T-helper 2 cell treated with Interferon-gamma antibody and Interleukin-4, amounts not matched to agents 5 μg/mL and 100 μg/mL, for 36 hours (primary cell): ENCODE measurements around the gene NEU4.
"Not testable (repeated sequence)": the region's sequence is repeated elsewhere in the genome, so short reads cannot be mapped to it uniquely, and the experiment has no call there.

Source experiments
- DNase-seq: peaks from one replicate; pipeline ENCODE4 v3.0.0; 2021; ENCODE audit warnings: low spot score
- H3K27ac Mint-ChIP-seq: one replicate; pipeline ENCODE4 v1.8.0; 2021; ENCODE audit warnings: mild to moderate bottlenecking, mixed read lengths
- H3K27me3 Mint-ChIP-seq: one replicate; pipeline ENCODE4 v1.8.0; 2021; ENCODE audit warnings: low read depth, mixed read lengths
- H3K36me3 Mint-ChIP-seq: one replicate; pipeline ENCODE4 v1.8.0; 2021; ENCODE audit warnings: low read depth, mixed read lengths
- H3K4me1 Mint-ChIP-seq: one replicate; pipeline ENCODE4 v1.8.0; 2021; ENCODE audit warnings: low read depth, mixed read lengths
- H3K4me3 Mint-ChIP-seq: one replicate; pipeline ENCODE4 v1.8.0; 2022; ENCODE audit warnings: mild to moderate bottlenecking, moderate library complexity, mixed read lengths
- H3K9me3 Mint-ChIP-seq: one replicate; pipeline ENCODE4 v1.8.0; 2021; ENCODE audit warnings: mixed read lengths

The NEU4 gene

DNA sequence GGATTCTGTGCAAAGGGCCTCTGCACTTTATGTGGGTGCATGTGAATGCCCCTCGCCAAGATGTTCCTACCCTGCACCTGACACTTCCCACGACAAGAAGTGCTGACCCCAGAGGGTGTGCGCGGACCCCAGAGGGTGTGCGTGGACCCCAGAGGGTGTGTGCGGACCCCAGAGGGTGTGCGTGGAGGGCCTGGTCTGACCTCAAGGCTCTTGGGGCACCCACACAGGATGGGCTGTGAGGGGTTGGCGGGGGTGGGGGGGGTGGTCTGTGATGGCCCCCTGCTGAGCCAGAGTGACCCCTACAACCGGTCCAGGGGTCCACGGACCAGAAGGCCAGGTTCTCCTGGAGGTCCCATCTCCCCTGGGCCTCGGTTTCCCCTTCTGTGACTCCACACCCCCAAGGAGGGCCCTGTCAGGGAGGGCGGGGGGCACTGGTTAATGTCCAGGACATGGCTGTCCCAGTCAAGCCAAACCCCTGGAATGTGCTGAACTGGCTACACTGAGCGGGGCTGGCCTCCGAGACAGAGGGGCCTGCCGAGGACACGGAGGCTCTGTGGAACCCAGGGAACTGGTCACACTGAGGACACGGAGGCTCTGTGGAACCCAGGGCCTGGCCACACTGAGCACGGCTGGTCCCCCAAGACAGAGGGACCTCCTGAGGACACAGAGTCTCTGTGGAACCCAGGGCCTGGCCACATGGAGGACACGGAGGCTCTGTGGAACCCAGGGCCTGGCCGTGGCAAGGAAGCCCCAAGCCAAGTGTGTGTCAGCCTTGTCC is 3.1 kb downstream of the NEU4 start:
- Mint-ChIP-seq H3K36me3 (no peaks in the 10 kb centered on the region), H3K4me1 (no peaks in the 10 kb centered on the region), H3K27me3 (no peaks in the 10 kb centered on the region), H3K27ac (no peak overlapping the region), H3K9me3 (no peaks in the 10 kb centered on the region), H3K4me3 (no peak overlapping the region)
- no peak for DNase-seq

DNA sequence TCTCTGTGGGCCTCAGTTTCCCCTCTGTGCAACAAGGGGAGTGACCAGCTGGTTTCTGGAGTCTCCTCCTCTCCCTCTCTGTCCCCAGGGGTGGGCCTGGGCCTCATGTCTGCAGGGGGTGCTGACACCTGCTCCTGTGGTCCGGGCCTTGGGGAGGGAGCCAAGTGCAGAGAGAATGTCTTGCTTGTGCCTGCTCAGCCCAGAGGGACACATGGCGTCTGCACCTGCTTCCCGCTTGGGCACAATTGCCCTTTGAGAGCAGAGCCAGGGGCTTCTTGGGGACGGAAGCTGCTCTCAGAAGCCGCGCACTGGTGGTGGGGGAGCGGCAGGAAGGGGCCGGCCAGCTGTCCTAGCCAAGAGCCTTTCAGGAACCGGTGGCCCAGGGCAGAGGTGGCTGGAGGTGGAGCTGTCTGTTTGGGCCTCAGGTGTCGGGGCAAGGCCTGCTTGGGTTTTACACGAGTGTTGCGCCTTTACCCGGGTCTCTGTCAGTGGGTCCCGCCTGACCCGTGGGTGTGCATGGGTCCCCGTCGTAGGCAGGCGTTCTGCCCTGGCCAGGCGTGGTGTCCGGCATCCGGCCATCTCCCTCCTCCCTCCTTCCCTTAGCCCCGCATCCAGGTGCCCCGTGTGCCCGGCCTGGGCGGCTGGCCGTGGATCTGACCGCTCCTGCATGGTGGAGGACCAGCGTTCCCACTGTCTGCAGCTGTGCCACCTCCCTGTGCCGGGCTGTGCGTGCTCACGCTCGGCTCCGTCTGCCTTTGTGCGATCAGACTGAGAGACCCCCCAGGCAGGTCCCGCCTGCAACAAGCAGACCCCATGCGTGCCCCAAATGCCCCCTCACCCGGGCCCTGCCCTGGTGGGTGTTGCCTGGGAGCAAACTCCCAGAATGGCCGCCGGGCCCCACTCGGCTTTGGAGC is 4.0 kb downstream of the NEU4 start:
- no peaks in the 10 kb centered on the region for H3K4me1 Mint-ChIP-seq
- DNase-seq = no peak
- no peaks in the 10 kb centered on the region for H3K9me3 Mint-ChIP-seq
- H3K27ac Mint-ChIP-seq = no peak overlapping the region
- H3K27me3 Mint-ChIP-seq = no peaks in the 10 kb centered on the region
- H3K4me3 Mint-ChIP-seq = no peak overlapping the region
- H3K36me3 Mint-ChIP-seq = no peaks in the 10 kb centered on the region

DNA sequence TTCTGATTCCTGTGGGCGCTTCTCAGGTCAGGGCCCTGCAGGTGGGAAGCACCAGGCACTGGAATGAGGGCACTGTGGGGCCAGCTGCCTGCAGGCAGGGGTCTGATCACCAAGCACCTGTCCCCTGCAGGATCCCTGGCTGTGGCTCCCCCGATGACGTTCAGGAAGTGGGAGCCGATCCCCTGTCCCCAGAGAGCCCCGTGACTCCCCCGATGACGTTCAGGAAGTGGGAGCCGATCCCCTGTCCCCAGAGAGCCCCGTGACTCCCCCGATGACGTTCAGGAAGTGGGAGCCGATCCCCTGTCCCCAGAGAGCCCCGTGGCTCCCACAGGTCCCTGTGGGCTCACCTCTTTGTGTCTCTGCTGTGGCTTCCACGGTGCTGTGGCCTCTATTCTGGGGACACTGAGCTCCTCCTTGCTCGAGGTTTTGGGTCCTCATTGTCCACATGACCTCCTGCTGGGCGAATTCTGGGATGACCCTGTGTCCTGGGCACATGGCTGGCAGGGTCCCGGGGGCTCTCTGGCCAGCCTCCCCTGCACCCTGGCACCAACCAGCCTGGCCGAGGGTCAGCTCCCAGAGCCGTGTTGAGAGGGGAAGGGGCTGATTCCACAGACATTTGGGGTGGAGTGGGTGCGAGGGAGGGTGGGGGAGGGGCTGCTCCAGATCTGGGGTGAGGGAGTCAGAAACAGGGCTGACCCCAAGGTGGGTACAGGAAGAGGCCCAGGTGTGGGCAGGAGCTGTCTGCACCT is 4.8 kb downstream of the NEU4 start:
- no peak for DNase-seq
- Mint-ChIP-seq H3K4me3 (no peak overlapping the region), H3K4me1 (no peaks in the 10 kb centered on the region), H3K27me3 (no peaks in the 10 kb centered on the region), H3K36me3 (no peaks in the 10 kb centered on the region), H3K9me3 (no peaks in the 10 kb centered on the region), H3K27ac (no peak overlapping the region)

DNA sequence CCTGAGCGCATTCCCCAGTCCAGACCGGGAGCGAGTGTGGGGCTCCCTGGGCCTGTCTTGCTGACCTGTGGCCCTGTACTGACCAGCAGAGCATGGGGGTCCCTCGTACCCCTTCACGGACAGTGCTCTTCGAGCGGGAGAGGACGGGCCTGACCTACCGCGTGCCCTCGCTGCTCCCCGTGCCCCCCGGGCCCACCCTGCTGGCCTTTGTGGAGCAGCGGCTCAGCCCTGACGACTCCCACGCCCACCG is 5.3 kb downstream of the NEU4 start:
- no peaks in the 10 kb centered on the region for H3K36me3 Mint-ChIP-seq
- no peaks in the 10 kb centered on the region for H3K4me1 Mint-ChIP-seq
- H3K27ac Mint-ChIP-seq = no peak overlapping the region
- H3K27me3 Mint-ChIP-seq = no peaks in the 10 kb centered on the region
- no peak overlapping the region for H3K4me3 Mint-ChIP-seq
- no peak for DNase-seq
- no peaks in the 10 kb centered on the region for H3K9me3 Mint-ChIP-seq

DNA sequence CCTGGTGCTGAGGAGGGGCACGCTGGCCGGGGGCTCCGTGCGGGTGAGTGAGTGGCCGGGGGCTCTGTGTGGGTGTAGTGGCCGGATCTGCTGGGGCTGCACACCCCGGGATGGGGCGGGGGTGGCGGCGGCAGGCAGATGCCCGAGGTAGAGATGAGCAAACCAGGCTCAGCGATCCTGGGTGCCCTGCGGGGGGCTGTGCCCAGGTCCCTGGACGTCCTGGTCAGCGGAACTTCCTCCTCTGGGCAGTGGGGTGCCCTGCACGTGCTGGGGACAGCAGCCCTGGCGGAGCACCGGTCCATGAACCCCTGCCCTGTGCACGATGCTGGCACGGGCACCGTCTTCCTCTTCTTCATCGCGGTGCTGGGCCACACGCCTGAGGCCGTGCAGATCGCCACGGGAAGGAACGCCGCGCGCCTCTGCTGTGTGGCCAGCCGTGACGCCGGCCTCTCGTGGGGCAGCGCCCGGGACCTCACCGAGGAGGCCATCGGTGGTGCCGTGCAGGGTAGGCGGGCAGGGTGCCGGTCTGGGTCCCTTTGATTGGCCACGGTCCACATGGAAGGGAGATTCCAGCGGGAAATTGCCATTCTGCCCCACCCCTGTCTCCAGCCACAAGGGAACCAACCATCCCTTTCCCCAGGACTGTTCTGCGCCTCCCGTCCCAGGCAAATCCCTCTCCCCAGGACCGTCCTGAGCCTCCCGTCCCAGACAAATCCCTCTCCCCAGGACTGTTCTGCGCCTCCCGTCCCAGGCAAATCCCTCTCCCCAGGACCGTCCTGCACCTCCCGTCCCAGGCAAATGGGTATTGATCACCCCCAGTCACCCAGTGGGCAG is 5.9 kb downstream of the NEU4 start:
- Mint-ChIP-seq H3K27ac (peak overlapping the region; percentile 49), H3K36me3 (no peaks in the 10 kb centered on the region), H3K4me3 (no peak overlapping the region)

DNA sequence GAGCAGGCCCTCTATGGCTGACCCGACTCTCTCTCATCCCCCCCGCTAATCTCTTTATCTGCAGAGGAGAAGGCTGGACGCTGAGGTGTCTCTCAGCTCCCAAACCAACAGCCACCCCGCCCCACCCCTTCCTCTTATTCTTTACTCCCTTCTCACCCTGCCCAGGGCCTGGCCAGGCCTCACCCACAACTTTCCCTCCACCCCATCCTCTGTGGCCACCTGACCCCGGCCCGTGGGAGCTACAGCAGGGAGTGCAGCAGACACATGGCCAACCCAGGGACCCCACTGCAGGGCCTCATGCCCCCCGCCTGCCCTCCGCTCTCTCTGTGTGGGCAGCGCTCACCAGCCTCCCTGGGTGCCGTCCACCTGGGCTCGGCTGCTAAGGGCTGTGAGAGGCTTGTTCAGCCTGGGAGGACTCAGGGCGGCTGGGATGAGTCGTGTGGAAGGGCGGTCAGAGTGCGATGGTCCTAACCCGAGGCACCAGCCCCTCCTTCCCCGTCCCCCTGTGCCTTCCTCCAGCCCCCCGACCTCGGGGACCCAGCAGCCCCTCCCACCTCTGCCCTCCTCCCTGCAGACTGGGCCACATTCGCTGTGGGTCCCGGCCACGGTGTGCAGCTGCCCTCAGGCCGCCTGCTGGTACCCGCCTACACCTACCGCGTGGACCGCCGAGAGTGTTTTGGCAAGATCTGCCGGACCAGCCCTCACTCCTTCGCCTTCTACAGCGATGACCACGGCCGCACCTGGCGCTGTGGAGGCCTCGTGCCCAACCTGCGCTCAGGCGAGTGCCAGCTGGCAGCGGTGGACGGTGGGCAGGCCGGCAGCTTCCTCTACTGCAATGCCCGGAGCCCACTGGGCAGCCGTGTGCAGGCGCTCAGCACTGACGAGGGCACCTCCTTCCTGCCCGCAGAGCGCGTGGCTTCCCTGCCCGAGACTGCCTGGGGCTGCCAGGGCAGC is 6.8 kb downstream of the NEU4 start:
- no peaks in the 10 kb centered on the region for H3K9me3 Mint-ChIP-seq
- no peaks in the 10 kb centered on the region for H3K27me3 Mint-ChIP-seq
- no peaks in the 10 kb centered on the region for H3K4me1 Mint-ChIP-seq
- H3K4me3 Mint-ChIP-seq = no peak overlapping the region
- DNase-seq = peak; percentile 2
- no peak overlapping the region for H3K27ac Mint-ChIP-seq
- H3K36me3 Mint-ChIP-seq = no peaks in the 10 kb centered on the region

More for the DNA sequence above, 5.9 kb downstream of the NEU4 start:
- DNase-seq = no peak
- Mint-ChIP-seq H3K4me1 (no peaks in the 10 kb centered on the region), H3K27me3 (no peaks in the 10 kb centered on the region), H3K9me3 (no peaks in the 10 kb centered on the region)

DNA sequence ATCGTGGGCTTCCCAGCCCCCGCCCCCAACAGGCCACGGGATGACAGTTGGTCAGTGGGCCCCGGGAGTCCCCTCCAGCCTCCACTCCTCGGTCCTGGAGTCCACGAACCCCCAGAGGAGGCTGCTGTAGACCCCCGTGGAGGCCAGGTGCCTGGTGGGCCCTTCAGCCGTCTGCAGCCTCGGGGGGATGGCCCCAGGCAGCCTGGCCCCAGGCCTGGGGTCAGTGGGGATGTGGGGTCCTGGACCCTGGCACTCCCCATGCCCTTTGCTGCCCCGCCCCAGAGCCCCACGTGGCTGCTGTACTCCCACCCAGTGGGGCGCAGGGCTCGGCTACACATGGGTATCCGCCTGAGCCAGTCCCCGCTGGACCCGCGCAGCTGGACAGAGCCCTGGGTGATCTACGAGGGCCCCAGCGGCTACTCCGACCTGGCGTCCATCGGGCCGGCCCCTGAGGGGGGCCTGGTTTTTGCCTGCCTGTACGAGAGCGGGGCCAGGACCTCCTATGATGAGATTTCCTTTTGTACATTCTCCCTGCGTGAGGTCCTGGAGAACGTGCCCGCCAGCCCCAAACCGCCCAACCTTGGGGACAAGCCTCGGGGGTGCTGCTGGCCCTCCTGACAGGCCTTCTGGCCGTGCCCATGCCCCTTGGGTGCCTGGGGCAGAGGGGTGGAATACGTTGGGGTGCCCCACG is 7.6 kb downstream of the NEU4 start:
- no peaks in the 10 kb centered on the region for H3K4me1 Mint-ChIP-seq
- no peak overlapping the region for H3K4me3 Mint-ChIP-seq
- H3K27me3 Mint-ChIP-seq = no peaks in the 10 kb centered on the region
- H3K27ac Mint-ChIP-seq = no peak overlapping the region
- no peaks in the 10 kb centered on the region for H3K9me3 Mint-ChIP-seq
- DNase-seq = peak; percentile 2
- H3K36me3 Mint-ChIP-seq = no peaks in the 10 kb centered on the region

- peak overlapping the region; percentile 2 for H3K4me3 Mint-ChIP-seq
- no peaks in the 10 kb centered on the region for H3K27me3 Mint-ChIP-seq
- no peak overlapping the region for H3K27ac Mint-ChIP-seq
- no peak for DNase-seq
- H3K36me3 Mint-ChIP-seq = no peaks in the 10 kb centered on the region
- no peaks in the 10 kb centered on the region for H3K4me1 Mint-ChIP-seq
- no peaks in the 10 kb centered on the region for H3K9me3 Mint-ChIP-seq
Observed at GRCh38 chr2:241817126-241817820, 8.3 kb downstream of the NEU4 start.

- H3K4me1 Mint-ChIP-seq, H3K27ac Mint-ChIP-seq, H3K27me3 Mint-ChIP-seq, H3K9me3 Mint-ChIP-seq, DNase-seq, H3K36me3 Mint-ChIP-seq, H3K4me3 Mint-ChIP-seq: not testable (repeated sequence)
Observed at GRCh38 chr2:241817821-241818215, 8.8 kb downstream of the NEU4 start.

- H3K9me3 Mint-ChIP-seq = peaks cover 7% of the 10 kb centered on the region
- H3K27me3 Mint-ChIP-seq = no peaks in the 10 kb centered on the region
- DNase-seq = no peak
- no peak overlapping the region for H3K4me3 Mint-ChIP-seq
- H3K36me3 Mint-ChIP-seq = no peaks in the 10 kb centered on the region
- no peaks in the 10 kb centered on the region for H3K4me1 Mint-ChIP-seq
- no peak overlapping the region for H3K27ac Mint-ChIP-seq
Observed at GRCh38 chr2:241818229-241818942, 9.4 kb downstream of the NEU4 start.

DNA sequence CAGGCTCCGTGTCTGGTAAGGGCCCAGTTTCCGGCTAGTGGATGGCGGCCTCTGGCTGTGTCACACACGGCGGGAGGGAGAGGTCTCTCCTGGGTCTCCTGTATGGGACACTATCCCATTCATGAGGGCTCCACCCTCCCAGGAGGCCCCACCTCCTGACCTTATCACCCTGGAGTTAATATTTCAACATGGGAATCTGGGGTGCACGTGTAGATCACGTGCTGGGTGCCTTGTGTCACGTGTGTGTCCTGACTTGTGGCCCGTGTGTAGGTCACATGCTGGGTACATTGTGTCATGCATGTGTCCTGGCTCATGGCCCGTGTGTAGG is 9.9 kb downstream of the NEU4 start:
- Mint-ChIP-seq H3K4me3 (no peak overlapping the region), H3K27me3 (no peaks in the 10 kb centered on the region), H3K4me1 (peaks cover 3% of the 10 kb centered on the region), H3K9me3 (peaks cover 12% of the 10 kb centered on the region), H3K36me3 (peaks cover 4% of the 10 kb centered on the region), H3K27ac (no peak overlapping the region)
- DNase-seq = no peak
